RPMI7951 (cell line): ENCODE measurements around the gene FGF1. TPM values are rescaled to one million over a fixed set of nuclear protein-coding genes. Genes with fewer than 3 reads are reported as not detected.
A peak's percentile ranks its signal among the peaks of the same experiment; 100 is the strongest.

Experiments
- DNase-seq: peaks from one replicate; pipeline ENCODE4 v3.0.0-alpha.2; 2012; ENCODE audit warnings: low read depth
- total RNA-seq: library from RNA; depleted of rRNA; stranded (reverse); fragments of >200 nt; shearing (Covaris generic); gene quantifications from 2 replicates; pipeline ENCODE4 v1.2.3, GENCODE V29; 2014

FGF1 gene
- total RNA-seq, 1 experiment from 2014 or later = 13.1 TPM

DNA sequence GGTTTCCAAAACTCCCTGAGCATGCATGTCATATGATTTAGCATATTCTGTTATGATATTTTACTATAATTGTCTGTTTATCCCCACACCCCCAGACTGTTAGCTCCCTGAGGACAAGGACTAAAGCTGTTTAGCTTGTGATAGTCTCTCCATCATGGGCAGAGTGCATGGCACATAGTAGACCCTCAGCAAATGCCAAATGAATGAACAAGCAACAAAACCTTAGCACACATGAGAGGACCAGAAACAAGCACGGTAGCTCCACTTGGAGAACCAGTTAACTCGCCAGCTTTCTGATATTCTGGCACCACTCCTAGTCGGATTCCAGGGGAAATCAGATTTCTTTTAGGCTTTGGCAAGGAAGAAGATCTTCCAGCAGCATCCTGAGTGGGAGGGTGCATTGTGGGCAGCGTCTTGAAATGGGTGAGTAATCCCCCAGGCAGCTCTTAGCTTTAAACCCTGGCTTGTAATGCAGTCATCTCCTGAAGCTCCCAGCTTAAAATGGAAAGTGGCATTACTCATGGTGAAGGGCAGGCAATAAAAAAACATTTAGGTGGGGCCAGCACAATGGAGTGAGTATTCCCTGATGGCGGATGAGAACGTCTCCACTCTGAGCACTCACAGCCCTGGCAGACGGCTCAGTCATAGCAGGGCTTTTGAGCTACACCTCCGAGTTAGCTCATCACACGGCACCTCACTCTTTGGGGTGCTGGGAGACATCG lies 41.1 kb downstream of the FGF1 start:
- peak; percentile 98 for DNase-seq

DNA sequence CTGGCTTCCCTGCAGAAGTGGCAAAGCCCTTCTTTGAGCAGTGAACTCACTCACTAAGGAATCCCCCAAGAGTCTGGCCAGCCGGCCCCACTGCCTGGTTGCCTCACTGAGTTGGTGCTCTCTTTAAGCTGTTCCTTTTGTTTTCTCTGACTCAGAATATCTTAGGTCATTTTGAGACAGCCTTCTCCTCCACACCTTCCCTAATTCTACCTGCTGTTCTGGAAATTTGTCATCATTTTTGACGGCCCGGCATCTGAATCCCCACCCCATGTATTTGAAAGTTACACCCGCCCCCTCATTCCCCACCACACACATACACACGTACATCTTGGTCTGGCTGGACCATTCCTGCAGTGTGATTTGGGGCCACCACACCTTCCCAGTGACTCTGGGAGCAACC lies 41.8 kb downstream of the FGF1 start:
- DNase-seq = no peak

DNA sequence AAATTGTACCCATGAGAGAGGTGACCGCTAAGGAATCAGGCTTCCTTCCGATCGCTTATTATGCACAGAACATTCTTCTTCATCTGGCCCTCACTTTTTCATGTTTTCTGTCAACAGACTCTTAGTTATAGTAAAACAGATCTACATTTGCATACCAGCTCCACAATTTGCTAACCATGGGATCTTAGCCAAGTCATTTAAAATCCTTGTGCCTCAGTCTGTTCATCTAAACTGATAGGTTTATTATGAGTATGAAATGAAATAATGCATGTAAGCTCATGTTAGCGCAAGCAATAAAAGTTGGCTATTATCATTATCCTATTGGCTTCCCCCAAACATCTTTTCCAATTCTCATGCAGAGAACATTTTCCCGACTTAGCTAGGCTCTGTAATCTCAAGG lies 42.3 kb downstream of the FGF1 start:
- no peak for DNase-seq

DNA sequence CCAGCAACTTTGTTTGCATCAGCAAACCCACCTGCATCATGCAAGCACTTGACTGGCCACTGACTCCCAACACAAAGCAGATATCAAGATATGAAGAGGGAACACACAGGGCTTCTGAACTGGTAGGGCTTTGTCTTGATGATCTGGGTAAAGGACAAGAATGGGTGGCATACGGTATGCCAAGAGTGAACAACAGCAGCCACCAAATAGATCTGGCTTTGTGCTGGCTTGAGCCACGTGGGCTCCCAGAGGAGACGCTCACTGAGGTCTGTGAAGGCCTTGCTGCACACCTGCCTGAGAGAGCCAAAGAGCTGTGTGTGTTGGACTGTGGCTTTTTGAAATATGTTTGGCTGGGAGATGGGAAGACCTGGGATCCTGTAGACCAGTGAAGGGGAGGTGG lies 43.5 kb downstream of the FGF1 start:
- no peak for DNase-seq

DNA sequence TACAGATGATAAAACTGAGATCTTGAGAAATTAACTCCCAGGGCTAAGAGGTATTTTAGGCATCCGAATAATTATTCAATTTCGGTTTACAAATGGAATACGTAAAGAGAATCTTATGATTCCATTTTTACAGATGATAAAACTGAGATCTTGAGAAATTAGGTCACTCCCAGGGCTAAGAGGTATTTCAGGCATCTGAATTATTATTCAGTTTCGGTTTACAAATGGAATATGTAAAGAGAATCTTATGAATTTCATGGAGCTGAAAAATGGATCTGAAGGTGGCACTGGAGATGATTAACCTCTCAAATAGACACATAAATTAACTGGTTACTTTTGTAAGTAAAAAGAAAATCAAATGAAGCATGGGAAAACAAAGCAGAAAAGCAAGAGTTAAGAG lies 44.2 kb downstream of the FGF1 start:
- no peak for DNase-seq

DNA sequence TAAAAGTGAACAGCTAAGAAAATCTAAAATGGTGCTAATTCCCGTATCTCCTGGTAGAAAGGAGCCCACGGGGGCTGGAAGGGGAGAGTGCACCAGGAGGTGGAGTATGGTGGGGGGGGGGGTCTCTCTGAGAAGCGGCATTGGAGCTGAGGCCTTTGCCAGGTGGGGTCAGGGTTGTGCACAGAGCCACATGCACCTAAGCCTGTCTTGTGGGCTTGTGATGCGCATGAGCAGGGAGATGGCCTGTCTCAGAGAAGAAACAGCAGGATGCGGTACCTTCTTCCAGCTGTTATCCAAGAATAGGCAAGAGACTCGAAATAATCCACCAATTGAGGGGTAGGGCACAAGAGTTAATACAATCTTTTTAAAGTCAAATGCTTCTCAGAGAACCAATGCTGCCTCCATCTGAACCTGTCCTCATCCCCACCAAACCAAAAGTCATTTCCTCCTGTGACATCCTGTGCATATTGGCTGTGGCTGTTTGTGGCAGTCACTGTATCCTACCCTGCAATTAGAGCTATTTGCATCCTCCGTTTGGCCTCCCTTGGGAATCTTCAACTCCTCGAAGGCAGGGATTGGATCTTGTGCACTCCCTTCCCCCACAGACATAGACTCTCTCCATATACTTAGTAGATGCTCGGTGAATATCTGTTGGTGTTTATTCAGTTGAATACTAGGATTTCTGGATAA lies 45.4 kb downstream of the FGF1 start:
- DNase-seq = no peak

DNA sequence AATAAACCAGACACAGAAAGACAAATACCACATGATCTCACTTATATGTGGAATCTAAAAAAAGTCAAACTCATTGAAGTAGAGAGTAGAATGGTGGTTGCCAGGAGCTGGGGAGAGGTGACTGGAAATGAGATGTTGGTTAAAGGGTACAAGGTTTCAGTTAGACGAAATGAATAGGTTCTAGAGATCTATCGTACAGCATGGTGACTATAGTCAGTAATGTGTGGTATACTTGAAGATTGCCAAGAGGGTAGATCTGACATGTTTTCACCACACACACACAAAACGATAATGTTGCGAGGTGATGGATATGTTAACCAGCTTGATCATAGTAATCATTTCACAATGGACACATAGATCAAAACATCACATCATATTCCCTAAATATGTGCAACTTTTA lies 46.4 kb downstream of the FGF1 start:
- DNase-seq = no peak

DNA sequence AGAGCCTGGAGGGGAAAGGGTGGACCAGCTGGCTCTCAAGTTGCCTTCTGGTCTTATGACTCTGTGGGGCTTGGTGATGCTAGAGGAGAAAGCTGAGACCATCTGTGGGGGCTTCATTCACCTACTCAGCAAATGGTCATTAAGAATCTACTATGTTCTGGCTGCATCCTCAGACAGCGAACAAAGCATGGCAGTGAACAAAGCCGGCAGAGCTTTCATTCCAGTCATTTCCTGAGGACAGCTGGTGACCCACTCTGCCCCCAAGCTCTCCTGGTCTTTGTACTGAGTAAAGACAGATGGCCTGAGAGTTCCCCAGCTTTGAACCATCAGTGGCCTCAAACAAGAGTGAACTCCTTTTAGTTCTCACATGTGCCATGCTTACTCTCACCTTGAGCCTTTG lies 48.0 kb downstream of the FGF1 start:
- DNase-seq = no peak

DNA sequence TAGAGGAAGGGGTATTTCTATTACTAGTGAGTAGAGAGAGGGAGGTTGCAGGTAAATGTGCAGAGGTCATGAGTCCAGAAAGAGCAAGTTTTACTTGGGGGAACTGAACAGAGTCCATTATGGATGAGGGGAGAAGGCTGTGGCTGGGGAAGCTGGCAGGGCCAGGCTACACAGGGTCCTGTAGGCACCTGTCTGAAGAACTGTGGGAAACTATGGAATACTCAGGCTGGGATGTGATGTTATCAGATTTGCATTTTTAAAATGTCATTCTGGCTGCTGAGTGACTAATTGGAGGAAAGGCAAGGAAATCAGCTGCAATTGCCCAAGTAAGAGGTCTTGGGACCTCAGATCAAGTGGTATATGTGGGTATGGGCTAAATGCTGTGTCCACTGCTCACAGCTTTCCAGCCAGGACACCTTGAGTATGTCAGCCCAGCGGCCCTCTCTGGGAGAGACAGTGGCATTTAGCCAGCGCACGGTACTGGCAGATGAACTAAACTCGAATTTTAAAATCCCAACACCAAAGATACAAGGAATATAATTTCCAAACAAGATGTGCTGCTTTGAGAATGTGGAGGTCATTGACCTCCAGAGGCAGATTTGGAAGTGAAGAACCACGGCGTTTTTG lies 49.1 kb downstream of the FGF1 start:
- DNase-seq = no peak

DNA sequence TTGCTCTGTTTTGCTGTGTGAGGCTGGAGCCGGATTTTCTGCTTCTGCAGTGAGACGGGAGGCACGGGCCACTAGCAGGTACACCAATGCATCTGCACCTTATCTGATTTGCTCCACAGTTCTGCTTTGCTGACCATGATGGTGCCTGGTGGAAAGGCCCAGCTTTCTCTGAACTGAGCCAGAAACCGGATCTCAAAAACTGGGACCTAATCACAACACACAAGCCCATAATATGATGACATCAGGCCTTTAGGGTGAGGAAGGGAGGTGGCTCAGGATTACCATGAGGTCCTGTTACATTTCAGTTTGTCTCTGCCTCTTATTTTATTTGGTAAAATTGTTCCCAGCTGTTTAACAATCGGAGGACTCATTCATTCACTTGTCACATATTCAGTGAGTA lies 49.8 kb downstream of the FGF1 start:
- no peak for DNase-seq

DNA sequence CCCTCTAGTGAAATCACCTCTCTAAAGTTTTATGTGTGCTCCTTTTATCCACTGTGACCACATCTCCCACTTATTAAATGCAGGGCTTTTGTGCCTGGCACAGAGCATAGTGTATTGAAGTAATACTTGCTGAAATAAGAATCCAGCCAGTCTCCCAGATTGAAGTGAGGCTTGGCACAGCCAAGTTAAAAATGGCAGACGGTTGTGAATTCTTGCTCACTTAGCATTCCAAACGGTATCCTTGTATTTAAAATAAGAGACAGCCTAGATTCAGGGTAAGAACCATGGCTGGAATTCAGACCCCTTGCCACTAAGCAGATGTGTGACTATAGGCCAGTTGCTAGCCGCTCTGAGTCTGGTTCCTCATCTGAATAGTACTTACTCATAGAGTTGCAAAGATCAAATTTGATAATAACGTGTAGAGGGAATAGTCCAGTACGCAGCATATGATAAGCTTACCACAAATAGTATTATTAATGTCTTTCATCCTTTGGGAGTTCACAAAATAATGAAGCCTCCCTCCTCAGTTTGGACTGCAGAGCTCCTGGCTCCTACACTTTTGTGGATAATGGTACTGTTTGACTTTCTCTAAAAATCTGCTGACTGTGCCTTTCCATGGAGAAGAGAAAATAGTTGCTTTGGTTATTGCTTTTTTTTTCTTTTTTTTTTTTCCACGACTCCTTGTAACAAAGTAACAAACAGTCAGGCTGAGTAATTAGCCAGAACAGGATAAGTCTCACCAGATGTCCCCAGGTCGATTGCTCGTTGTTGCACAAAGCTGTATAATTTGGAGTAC lies 51.5 kb downstream of the FGF1 start:
- no peak for DNase-seq

DNA sequence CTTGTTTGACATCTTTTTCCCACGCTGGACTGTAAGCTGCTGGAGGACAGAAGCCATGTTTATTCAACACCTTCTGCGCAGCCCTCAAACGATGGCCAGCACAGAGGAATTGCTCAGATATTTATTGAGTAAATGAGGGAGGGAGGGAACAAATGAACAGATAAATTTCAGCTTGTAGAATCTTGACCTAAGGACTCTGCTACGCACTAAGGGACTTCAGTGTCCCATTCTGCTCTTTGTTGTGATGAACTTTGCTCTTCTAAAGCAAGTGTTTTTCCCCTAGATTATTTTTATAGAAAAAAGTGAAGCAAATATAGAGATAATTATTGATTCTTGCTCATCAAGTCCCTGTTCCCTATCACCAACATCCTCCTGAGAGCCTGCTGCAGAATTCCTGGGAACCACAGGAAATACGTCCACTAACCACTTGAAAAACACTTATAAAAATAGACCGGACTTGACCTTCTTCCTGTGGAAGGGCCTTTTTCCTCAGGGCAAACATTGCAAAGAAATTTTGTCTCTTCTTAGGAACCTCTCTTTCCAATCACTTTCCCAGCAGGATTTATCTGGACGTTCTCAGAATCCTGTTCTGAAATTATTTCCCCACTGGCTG lies 54.9 kb downstream of the FGF1 start:
- DNase-seq = peak; percentile 85

DNA sequence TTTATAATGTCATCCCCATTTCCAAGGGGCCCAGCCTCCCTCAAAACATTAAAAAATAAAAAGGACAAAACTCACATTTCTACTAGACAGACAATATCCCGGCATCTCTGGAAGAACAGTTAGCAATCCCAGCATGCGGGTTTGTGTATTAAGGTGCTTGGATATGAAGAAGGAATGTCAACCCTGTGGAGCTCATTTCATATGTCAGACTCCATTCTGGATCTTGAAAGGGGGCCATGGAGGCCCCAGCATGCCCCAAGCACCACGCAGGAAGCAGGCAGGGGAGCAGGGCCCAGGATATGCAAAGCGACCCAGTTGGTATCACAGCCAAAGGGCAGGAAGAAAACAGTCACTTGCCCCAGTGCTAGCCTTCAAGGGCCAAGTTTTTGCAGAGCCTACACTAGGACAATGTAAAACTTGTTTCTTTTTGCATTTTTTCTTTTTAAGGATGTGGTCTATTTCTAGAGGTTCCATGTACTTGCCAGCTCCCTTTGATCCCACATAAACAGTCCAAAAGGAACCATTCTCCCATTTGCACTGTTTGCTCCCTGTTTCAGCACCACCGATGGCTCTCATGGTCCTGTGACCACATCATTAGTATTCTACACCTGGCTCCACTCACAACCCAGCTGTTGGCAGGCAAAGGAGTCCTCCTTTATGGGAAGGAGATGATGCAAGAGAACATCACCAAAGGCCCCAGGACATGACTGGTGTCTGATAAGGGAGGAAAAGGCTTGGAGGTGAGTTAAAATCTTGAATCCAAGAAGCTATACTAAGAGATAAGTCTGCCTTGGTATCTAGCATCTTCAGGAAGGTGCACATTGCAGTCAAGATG lies 58.3 kb downstream of the FGF1 start:
- peak; percentile 82 for DNase-seq

DNA sequence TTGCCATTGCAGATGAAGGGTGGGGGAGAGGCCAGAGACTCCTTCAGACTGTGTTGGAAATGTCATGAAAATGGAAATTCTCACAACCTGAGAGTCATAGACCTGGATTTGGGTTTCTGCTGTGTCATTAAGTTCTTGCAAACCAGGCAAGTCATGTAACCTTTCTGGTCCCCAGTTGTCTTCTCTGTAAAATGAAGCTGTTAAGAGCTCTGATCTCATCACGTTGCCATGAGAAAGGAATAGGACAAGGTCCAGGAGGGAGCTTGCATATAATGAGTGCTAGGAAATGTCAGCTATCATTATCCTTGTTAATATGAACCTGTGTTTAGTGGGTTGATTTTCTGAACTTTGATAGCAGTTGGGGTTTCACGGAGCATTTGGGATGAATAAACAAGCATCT lies 59.1 kb downstream of the FGF1 start:
- DNase-seq = no peak

DNA sequence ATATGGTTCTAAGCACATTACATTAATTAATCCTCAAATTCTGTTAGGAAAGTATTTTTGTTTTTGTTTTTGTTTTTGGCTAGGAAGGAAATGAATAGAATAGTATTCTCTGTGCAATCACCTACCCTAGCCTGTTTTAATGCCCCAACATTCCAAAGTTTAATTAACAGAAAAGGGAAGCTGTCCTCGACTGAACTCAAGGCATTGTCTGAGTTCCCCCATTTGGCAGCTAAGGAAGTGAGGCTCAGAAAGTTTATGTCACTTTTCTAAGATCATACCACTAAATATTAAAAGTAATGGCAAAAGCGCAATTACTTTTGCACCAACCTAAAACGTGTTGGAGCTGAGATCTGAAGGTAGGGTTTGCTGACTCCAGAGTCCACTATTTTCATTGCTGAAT lies 59.8 kb downstream of the FGF1 start:
- no peak for DNase-seq

DNA sequence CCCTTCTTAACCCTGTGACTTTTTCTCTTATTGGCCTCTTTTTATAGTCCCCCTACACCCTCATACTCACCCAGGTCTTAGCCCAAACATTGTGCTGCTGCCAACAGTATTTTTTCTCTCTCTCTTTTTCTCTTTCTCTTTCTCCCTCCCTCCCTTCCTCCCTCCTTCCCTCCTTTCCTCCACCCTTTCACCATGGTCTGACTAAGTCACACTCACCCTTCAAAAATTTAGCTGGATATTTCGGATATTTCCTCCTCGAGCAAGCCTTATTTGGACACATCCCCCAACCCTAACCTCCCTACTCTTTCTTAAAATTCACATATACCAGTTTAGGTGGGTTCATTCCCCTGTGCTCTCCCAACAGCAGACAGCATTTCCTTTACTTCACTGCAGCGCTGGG lies 64.7 kb downstream of the FGF1 start:
- DNase-seq = peak; percentile 78

DNA sequence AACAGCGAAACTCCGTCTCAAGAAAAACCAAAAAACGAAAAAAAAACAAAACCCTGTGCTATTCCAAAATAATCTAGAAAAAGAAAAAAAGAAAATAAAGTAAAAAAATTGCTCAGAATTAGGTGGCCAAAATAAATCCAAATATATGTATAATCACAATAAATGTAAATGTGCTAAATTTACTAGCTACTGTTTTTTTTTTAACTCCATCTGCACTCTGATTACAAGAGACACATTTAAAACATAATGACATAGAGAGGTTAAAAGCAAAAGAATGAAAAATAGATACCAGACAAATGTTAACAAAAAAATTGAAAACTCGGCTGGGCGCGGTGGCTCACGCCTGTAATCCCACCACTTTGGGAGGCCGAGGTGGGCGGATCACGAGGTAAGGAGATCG lies 66.1 kb downstream of the FGF1 start:
- no peak for DNase-seq

DNA sequence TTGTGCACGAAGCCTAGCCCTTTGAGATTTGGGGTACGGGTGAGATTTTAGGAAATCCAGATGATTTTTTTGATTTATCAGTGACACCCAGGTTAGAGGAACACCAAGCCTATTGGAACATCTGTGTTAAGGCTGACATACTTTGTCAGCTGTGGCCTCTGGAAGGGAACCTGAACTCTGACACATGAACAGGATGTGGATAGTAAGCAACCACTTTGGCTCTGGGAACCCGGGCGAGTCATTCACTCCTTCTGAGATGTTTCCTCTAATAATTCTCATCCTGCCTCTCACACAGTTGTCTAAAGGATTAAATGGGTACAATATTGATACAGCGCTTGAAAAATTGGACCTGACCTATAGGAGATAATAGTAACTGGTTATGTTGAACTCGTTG lies 67.8 kb downstream of the FGF1 start:
- peak; percentile 84 for DNase-seq

DNA sequence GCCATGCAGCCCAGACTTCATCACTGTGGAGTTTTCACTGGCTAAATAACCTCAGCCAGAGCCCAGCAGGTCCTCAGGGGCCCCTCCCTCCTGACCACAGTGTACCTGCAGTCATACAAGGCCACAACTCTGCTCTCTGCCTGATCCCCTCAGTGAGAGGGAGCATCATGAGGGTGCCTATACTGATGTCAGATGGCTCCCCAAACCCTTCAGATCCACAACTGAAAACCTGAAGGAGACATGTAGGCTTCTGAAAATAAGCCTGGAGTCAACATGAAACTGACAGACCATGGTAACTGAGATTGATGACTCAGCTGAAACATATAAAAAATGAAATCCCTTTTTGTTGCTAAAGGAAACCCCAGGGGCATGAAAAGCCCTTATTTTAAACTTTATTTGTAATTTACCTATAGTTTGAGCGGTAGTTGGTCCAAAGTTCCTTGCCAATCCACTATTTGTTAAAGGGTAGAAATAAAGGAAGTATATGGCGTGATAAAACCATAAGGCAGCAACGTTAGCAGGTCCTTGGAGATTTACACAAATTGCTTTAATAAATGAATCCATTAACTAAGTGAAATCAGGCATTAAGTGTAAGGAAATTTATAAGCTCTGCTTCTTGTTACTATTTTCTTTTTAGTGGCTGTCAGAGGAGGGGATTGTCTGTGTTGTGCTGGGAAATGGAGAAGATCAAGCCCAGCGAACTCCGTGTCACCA lies 68.3 kb downstream of the FGF1 start:
- no peak for DNase-seq

DNA sequence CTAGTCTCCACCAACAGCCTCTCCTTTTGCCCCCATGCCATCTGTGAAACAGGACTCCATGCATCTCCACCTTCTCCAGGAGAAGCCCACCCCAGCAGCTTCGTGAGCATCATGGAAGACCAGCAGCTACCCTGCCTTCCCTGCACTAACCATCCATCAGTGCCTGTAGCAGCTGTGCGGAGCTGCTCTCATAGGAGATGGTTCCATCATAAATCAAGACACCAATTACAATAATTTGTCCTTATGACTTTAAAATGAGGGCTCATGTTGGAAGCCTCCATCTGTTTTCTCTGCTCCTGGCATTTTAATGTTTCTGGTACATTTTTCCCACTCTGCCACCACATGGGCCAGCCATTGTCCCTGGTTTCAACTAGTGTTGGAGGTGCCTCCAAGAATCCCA lies 69.9 kb downstream of the FGF1 start:
- DNase-seq = no peak
